Measurements from ENCODE around the gene PRR5L.

Gene PRR5L

GRCh38 chr11:36300650-36301049, 4.6 kb downstream of the PRR5L start:
- H3K4me1 ChIP-seq (ENCODE audit: low read length): no peaks in the 10 kb centered on the region
- no peak overlapping the region for H3K4me3 ChIP-seq (ENCODE audit: low read length)
- no peak for DNase-seq
- H3K4me2 ChIP-seq (ENCODE audit: low read depth, low read length): no peak overlapping the region
- TF ChIP-seq EZH2phosphoT487 (IDR thresholded peaks at IDR 0.05; ENCODE audit: low read length) (no peak), CTCF (IDR thresholded peaks at IDR 0.05; ENCODE audit: low read length) (no peak), EZH2 (optimal IDR thresholded peaks at IDR 0.05; ENCODE audit: low read depth, low read length) (no peak)
- no peak overlapping the region for H3K27ac ChIP-seq (ENCODE audit: low read length)
- H2AFZ ChIP-seq (ENCODE audit: low read length): no peak overlapping the region
- H3K9me3 ChIP-seq (replicated peaks; ENCODE audit: insufficient read depth, low read length): no peaks in the 10 kb centered on the region
- no peaks in the 10 kb centered on the region for H4K20me1 ChIP-seq (ENCODE audit: insufficient read depth, low read length)
- no peaks in the 10 kb centered on the region for H3K27me3 ChIP-seq (replicated peaks; ENCODE audit: insufficient read depth, low read length)
- no peaks in the 10 kb centered on the region for H3K9me2 ChIP-seq (replicated peaks; ENCODE audit: insufficient read depth, low read length)
- H3K36me3 ChIP-seq (replicated peaks; ENCODE audit: insufficient read depth, low read length): no peaks in the 10 kb centered on the region
- H3K79me2 ChIP-seq (ENCODE audit: low read length): no peaks in the 10 kb centered on the region
- H3F3A ChIP-seq (ENCODE audit: insufficient read depth, low read length): no peaks in the 10 kb centered on the region
- no peak overlapping the region for H3K9ac ChIP-seq (ENCODE audit: low read length)

- H3K4me2 ChIP-seq (ENCODE audit: low read depth, low read length): no peak overlapping the region
- no peak overlapping the region for H2AFZ ChIP-seq (ENCODE audit: low read length)
- no peak for DNase-seq
- H3K9me2 ChIP-seq (replicated peaks; ENCODE audit: insufficient read depth, low read length): no peaks in the 10 kb centered on the region
- no peaks in the 10 kb centered on the region for H3K9me3 ChIP-seq (replicated peaks; ENCODE audit: insufficient read depth, low read length)
- H3K27ac ChIP-seq (ENCODE audit: low read length): no peak overlapping the region
- no peak overlapping the region for H3K9ac ChIP-seq (ENCODE audit: low read length)
- H3K36me3 ChIP-seq (replicated peaks; ENCODE audit: insufficient read depth, low read length): no peaks in the 10 kb centered on the region
- no peak overlapping the region for H3K4me3 ChIP-seq (ENCODE audit: low read length)
- no peaks in the 10 kb centered on the region for H3K79me2 ChIP-seq (ENCODE audit: low read length)
- no peaks in the 10 kb centered on the region for H3F3A ChIP-seq (ENCODE audit: insufficient read depth, low read length)
- H3K27me3 ChIP-seq (replicated peaks; ENCODE audit: insufficient read depth, low read length): no peaks in the 10 kb centered on the region
- no peaks in the 10 kb centered on the region for H4K20me1 ChIP-seq (ENCODE audit: insufficient read depth, low read length)
- no peak for TF ChIP-seq CTCF (IDR thresholded peaks at IDR 0.05; ENCODE audit: low read length)
- TF ChIP-seq EZH2phosphoT487 (IDR thresholded peaks at IDR 0.05; ENCODE audit: low read length): no peak
- no peak for TF ChIP-seq EZH2 (optimal IDR thresholded peaks at IDR 0.05; ENCODE audit: low read depth, low read length)
- no peaks in the 10 kb centered on the region for H3K4me1 ChIP-seq (ENCODE audit: low read length)
These were observed 8.3 kb downstream of the PRR5L start for GRCh38 chr11:36304351-36304750.

- Histone ChIP-seq H3K9me2 (replicated peaks; ENCODE audit: insufficient read depth, low read length) (no peaks in the 10 kb centered on the region), H3K4me3 (ENCODE audit: low read length) (no peak overlapping the region), H3K36me3 (replicated peaks; ENCODE audit: insufficient read depth, low read length) (no peaks in the 10 kb centered on the region), H3K79me2 (ENCODE audit: low read length) (no peaks in the 10 kb centered on the region), H3K9ac (ENCODE audit: low read length) (no peak overlapping the region), H3K4me2 (ENCODE audit: low read depth, low read length) (no peak overlapping the region), H2AFZ (ENCODE audit: low read length) (no peak overlapping the region), H3K27me3 (replicated peaks; ENCODE audit: insufficient read depth, low read length) (no peaks in the 10 kb centered on the region), H3F3A (ENCODE audit: insufficient read depth, low read length) (no peaks in the 10 kb centered on the region), H3K9me3 (replicated peaks; ENCODE audit: insufficient read depth, low read length) (no peaks in the 10 kb centered on the region), H3K4me1 (ENCODE audit: low read length) (no peaks in the 10 kb centered on the region), H4K20me1 (ENCODE audit: insufficient read depth, low read length) (no peaks in the 10 kb centered on the region), H3K27ac (ENCODE audit: low read length) (no peak overlapping the region)
- TF ChIP-seq EZH2 (optimal IDR thresholded peaks at IDR 0.05; ENCODE audit: low read depth, low read length): no peak
- no peak for TF ChIP-seq CTCF (IDR thresholded peaks at IDR 0.05; ENCODE audit: low read length)
- TF ChIP-seq EZH2phosphoT487 (IDR thresholded peaks at IDR 0.05; ENCODE audit: low read length): no peak
- no peak for DNase-seq
These were observed 9.0 kb downstream of the PRR5L start for GRCh38 chr11:36305047-36305446.

Data from MM.1S (cell line).